K562 (cell line): ENCODE measurements around the gene VARS1. TPM values are rescaled to one million over a fixed set of nuclear protein-coding genes. Genes with fewer than 3 reads are reported as not detected.

Experiments used
- ATAC-seq: fragments of 200-7000 bp; cut with Tn5 transposase; 3 replicates; pipeline ENCODE4 v1.9.1; 2020; ENCODE audit warnings: moderate library complexity
- BruUV-seq: library from RNA; stranded (reverse); fragments of 400-500 nt; replicated peaks from 2 replicates; lab custom pipeline; 2021; lab: Mats Ljungman, UMichigan
- CTCF ChIA-PET: fragments of 300-600 bp; formaldehyde crosslinking; extraction: SDS; loops from one replicate; lab custom pipeline; 2021; ENCODE audit warnings: low intra/inter-chr PET ratio; lab: Yijun Ruan, JAX
- POLR2A ChIA-PET: fragments of 300-600, 350-650 bp; sonication (Branson Sonifier 250); formaldehyde crosslinking; extraction: SDS; loops from one replicate; lab custom pipeline; 2021; ENCODE audit warnings: antibody characterized with exemption, inconsistent platforms; lab: Yijun Ruan, JAX
- DNase-seq, 4 experiments: peaks; one replicate each; pipeline versions ENCODE4 v3.0.0 to v3.0.0-alpha.2; 2011 to 2018; ENCODE audit warnings: low spot score in 3 of 4, mixed read lengths in 3 of 4; ENCODE audit errors: extremely low read depth in 1 of 4
- FAIRE-seq: peaks from 2 replicates; lab custom pipeline; 2011; peaks lifted over from hg19 to GRCh38; lab: Jason Lieb, UNC
- H2AFZ ChIP-seq: 2 replicates; pipeline ENCODE4 v1.6.0; 2011; ENCODE audit warnings: low read depth, low read length, control low read depth, inconsistent platforms
- H3K27ac ChIP-seq: fragments of 200-600 bp; 3 replicates; pipeline ENCODE4 v1.8.0; 2011; ENCODE audit warnings: low read depth, mild to moderate bottlenecking, control low read depth, inconsistent platforms, low read length, moderate library complexity, mixed read lengths; ENCODE audit errors: extremely low read depth
- H3K27me3 ChIP-seq, 2 experiments: fragments of 300-600 bp in 1 of 2; 2 replicates in 1 of 2; 3 replicates in 1 of 2; pipeline versions ENCODE4 v1.6.0 to v1.8.0; 2011; ENCODE audit warnings: inconsistent platforms in 2 of 2, low read length in 2 of 2, mild to moderate bottlenecking in 1 of 2, mixed read lengths in 1 of 2, moderate library complexity in 1 of 2; ENCODE audit not compliant: control insufficient read depth in 2 of 2, insufficient read depth in 2 of 2
- H3K36me3 ChIP-seq: fragments of 300-600 bp; 3 replicates; pipeline ENCODE4 v1.8.0; 2011; ENCODE audit warnings: mild to moderate bottlenecking, low read length, inconsistent platforms; ENCODE audit not compliant: control insufficient read depth, insufficient read depth
- H3K4me1 ChIP-seq, 2 experiments: fragments of 200-600 bp in 1 of 2; replicated peaks in 1 of 2; 2 replicates in 1 of 2; 3 replicates in 1 of 2; pipeline versions ENCODE4 v1.5.1 to v1.8.0; 2011; ENCODE audit warnings: inconsistent platforms in 2 of 2, low read length in 2 of 2, mild to moderate bottlenecking in 1 of 2, mixed read lengths in 1 of 2, moderate library complexity in 1 of 2; ENCODE audit not compliant: control insufficient read depth in 2 of 2, insufficient read depth in 2 of 2
- H3K4me2 ChIP-seq: 2 replicates; pipeline ENCODE4 v1.6.1; 2011; ENCODE audit warnings: low read length, control low read depth, inconsistent platforms, mixed read lengths; ENCODE audit not compliant: insufficient read depth
- H3K4me3 ChIP-seq: fragments of 200-600 bp; sonication (generic), shearing (Covaris generic); 2 replicates; pipeline ENCODE4 v1.5.1; 2016; ENCODE audit warnings: control low read depth, inconsistent platforms
- H3K79me2 ChIP-seq: fragments of 200-600 bp; 3 replicates; pipeline ENCODE4 v1.8.0; 2011; ENCODE audit warnings: low read length, inconsistent platforms; ENCODE audit not compliant: control insufficient read depth, insufficient read depth
- H3K9ac ChIP-seq, 2 experiments: 2 replicates each; pipeline versions ENCODE4 v1.6.0 to v1.6.1; 2011; ENCODE audit warnings: low read depth in 2 of 2, low read length in 2 of 2, control low read depth in 1 of 2, inconsistent platforms in 1 of 2, mild to moderate bottlenecking in 1 of 2, mixed read lengths in 1 of 2; ENCODE audit not compliant: insufficient read depth in 1 of 2
- H3K9me1 ChIP-seq: one replicate; pipeline ENCODE4 v1.6.0; 2011; ENCODE audit warnings: inconsistent platforms, mild to moderate bottlenecking, low read length, moderate library complexity; ENCODE audit not compliant: control insufficient read depth, insufficient read depth
- H3K9me3 ChIP-seq: replicated peaks from 2 replicates; pipeline ENCODE4 v1.5.1; 2011; ENCODE audit warnings: low read depth, low read length, inconsistent platforms; ENCODE audit not compliant: control insufficient read depth, insufficient read depth
- H4K20me1 ChIP-seq: replicated peaks from 2 replicates; pipeline ENCODE4 v1.6.1; 2011; ENCODE audit warnings: low read length, inconsistent platforms, mixed read lengths; ENCODE audit not compliant: control insufficient read depth, insufficient read depth
- ARNT ChIP-seq, 2 experiments: fragments of 450-650 bp; IDR thresholded peaks; 2 replicates each; pipeline ENCODE4 v1.6.1; 2016; ENCODE audit warnings: mild to moderate bottlenecking in 1 of 2
- CBFB ChIP-seq: sonication (generic); formaldehyde crosslinking; IDR thresholded peaks from 2 replicates; pipeline ENCODE4 v1.4.0; 2020; ENCODE audit warnings: mild to moderate bottlenecking, missing genetic modification reagents
- CBX3 ChIP-seq, 2 experiments: IDR thresholded peaks; 1 replicate in 1 of 2; 2 replicates in 1 of 2; pipeline ENCODE4 v1.6.1; 2012; ENCODE audit warnings: inconsistent platforms in 2 of 2, low read length in 2 of 2, borderline replicate concordance in 1 of 2, control low read depth in 1 of 2
- DLX4 ChIP-seq: fragments of 250-450 bp; sonication (Bioruptor Pico); IDR thresholded peaks from 2 replicates; pipeline ENCODE4 v1.6.1; 2021; ENCODE audit warnings: mild to moderate bottlenecking
- DMBX1 ChIP-seq: fragments of 250-450 bp; sonication (Bioruptor Pico); IDR thresholded peaks from 2 replicates; pipeline ENCODE4 v1.8.0; 2022; ENCODE audit warnings: inconsistent platforms, mild to moderate bottlenecking, moderate library complexity, borderline replicate concordance
- FOXA1 ChIP-seq: fragments of 450-650 bp; IDR thresholded peaks from 2 replicates; pipeline ENCODE4 v1.6.1; 2016; ENCODE audit warnings: mild to moderate bottlenecking, borderline replicate concordance
- FUS ChIP-seq: fragments of 200-400 bp; formaldehyde crosslinking; optimal IDR thresholded peaks from 2 replicates; pipeline ENCODE3; 2017; ENCODE audit warnings: low read depth, low read length
- GTF2F1 ChIP-seq: IDR thresholded peaks from 2 replicates; pipeline ENCODE4 v1.6.1; 2011; ENCODE audit warnings: low read depth, low read length, improper control_type of control experiment
- MYNN ChIP-seq, 2 experiments: sonication (generic); formaldehyde crosslinking in 1 of 2; IDR thresholded peaks; 2 replicates each; pipeline versions ENCODE4 v1.5.0 to v1.6.1; 2016 to 2020; ENCODE audit warnings: antibody characterized with exemption in 1 of 2, missing genetic modification reagents in 1 of 2
- NR4A1 ChIP-seq, 2 experiments: fragments of 250-450 bp in 1 of 2; fragments of 450-650 bp in 1 of 2; sonication (Bioruptor Pico) in 1 of 2; IDR thresholded peaks; 2 replicates each; pipeline versions ENCODE4 v1.4.0 to v1.6.1; 2016 to 2020; ENCODE audit warnings: mild to moderate bottlenecking in 2 of 2, missing compliant biosample characterization in 1 of 2, missing genetic modification characterization in 1 of 2, moderate library complexity in 1 of 2
- NRF1 ChIP-seq, 2 experiments: fragments of 450-650 bp; IDR thresholded peaks in 1 of 2; conservative IDR thresholded peaks in 1 of 2; 2 replicates each; pipeline ENCODE4 v1.6.1; 2014; ENCODE audit warnings: mild to moderate bottlenecking in 2 of 2
- NUFIP1 ChIP-seq: fragments of 450-650 bp; IDR thresholded peaks from 2 replicates; pipeline ENCODE4 v1.6.1; 2018; ENCODE audit not compliant: partially characterized antibody
- PCBP1 ChIP-seq: fragments of 200-400 bp; formaldehyde crosslinking; IDR thresholded peaks from 2 replicates; pipeline ENCODE4 v1.6.1; 2018; ENCODE audit warnings: mild to moderate bottlenecking, low read depth, low read length; ENCODE audit not compliant: poor library complexity, severe bottlenecking
- PHB ChIP-seq: fragments of 250-450 bp; sonication (Bioruptor Pico); IDR thresholded peaks from 2 replicates; pipeline ENCODE4 v1.5.0; 2021
- RBM25 ChIP-seq: fragments of 200-400 bp; formaldehyde crosslinking; IDR thresholded peaks from 2 replicates; pipeline ENCODE4 v1.6.1; 2018; ENCODE audit warnings: low read length, low read depth, moderate library complexity; ENCODE audit not compliant: severe bottlenecking
- ZFPM2 ChIP-seq: fragments of 250-450 bp; sonication (Bioruptor Pico); IDR thresholded peaks from 2 replicates; pipeline ENCODE4 v1.5.1; 2022; ENCODE audit warnings: mild to moderate bottlenecking
- ZNF324 ChIP-seq: fragments of 250-450 bp; sonication (Bioruptor Pico); IDR thresholded peaks from 2 replicates; pipeline ENCODE4 v1.4.0; 2020; ENCODE audit warnings: mild to moderate bottlenecking
- ZNF384 ChIP-seq: IDR thresholded peaks from 2 replicates; pipeline ENCODE4 v1.6.1; 2012; ENCODE audit warnings: low read depth, low read length, improper control_type of control experiment
- ZNF436 ChIP-seq: fragments of 250-450, 450-650 bp; sonication (Bioruptor Pico); formaldehyde crosslinking; IDR thresholded peaks from 2 replicates; pipeline ENCODE4 v1.7.0; 2020; ENCODE audit warnings: mild to moderate bottlenecking
- WGBS: fragments of 100-300 bp; shearing (Covaris generic); methylation state at CpG from one replicate; pipeline ENCODE4 v1.1.6; 2016; ENCODE audit warnings: low coverage, mixed read lengths; ENCODE audit not compliant: insufficient coverage; ENCODE audit errors: missing lambda C conversion rate; 5-methylcytosine and 5-hydroxymethylcytosine counted together
- in situ Hi-C: fragments of 300-500 bp; cut with MboI; formaldehyde crosslinking; loops from 4 replicates; pipeline ENCODE4 v1.15.0; 2018; ENCODE audit warnings: inconsistent platforms, mixed read lengths
- intact Hi-C: fragments of 100-400 bp; cut with micrococcal nuclease; formaldehyde crosslinking; loops from 2 replicates; pipeline ENCODE4 v1.14.2; 2022
- polyA plus RNA-seq, 8 experiments: library from polyadenylated mRNA; depleted of rRNA in 4 of 8; stranded (reverse) in 5 of 8; unstranded in 3 of 8; fragments of >200 nt; fragmentation: Nextera tagmentation in 2 of 8; fragmentation: Illumina TruSeq in 1 of 8; extraction: Ambion mirVana in 2 of 8; extraction: Trizol in 1 of 8; gene quantifications; 2 replicates each; pipeline versions ENCODE4 v1.2.1 to v1.2.3, GENCODE V29; 2011 to 2014; ENCODE audit warnings: inconsistent platforms in 1 of 8, missing spikeins in 1 of 8
- total RNA-seq, 7 experiments: library from RNA; depleted of rRNA in 6 of 7; stranded (reverse); fragments of >200 nt in 6 of 7; fragmentation: Illumina TruSeq in 2 of 7; extraction: Trizol in 2 of 7; gene quantifications; 2 replicates each; pipeline versions ENCODE4 v1.2.1 to v1.2.3, GENCODE V29; 2011 to 2021; ENCODE audit warnings: low replicate concordance in 1 of 7

The VARS1 gene
- total and polyA plus RNA-seq, 9 of the 15 experiments (the other 6 are each of a cell fraction or from before 2014, with no cell fraction given), result 2.9 to 488 (median 130) TPM

- peak; percentile 99 for TF ChIP-seq ZNF384
- 0 out of 2 replicates have a peak, but pooled peaks have one; percentile 58 for TF ChIP-seq ZNF436 (CRISPR knock-in tag)
- TF ChIP-seq CBX3 (IDR thresholded peaks at IDR 0.05; ENCODE audit: borderline replicate concordance in 1 of 2, low read length in 2 of 2), result peak in 1 of 2 experiments; percentile 25; a peak in 1 of 3 replicates
- no peak for TF ChIP-seq FUS
- 0 out of 2 replicates have a peak, but pooled peaks have one; percentile 39 for TF ChIP-seq DMBX1
- peak; percentile 50; the same call in 1 of the 2 replicates for TF ChIP-seq ZNF324 (CRISPR knock-in tag)
- TF ChIP-seq PHB (CRISPR knock-in tag), result peak; percentile 60; the same call in 1 of the 2 replicates
- TF ChIP-seq PCBP1, result no peak
Measured at GRCh38 chr6:31829633-31830283, 34.2 kb upstream of the VARS1 start (continued).

- POLR2A ChIA-PET, result interaction anchor here (0.6 to 6.4 kb wide), 59 partner anchors 10 to 1444 kb away, joined by 3 to 93 read pairs (median 4); partner anchors contain the start of genes ABHD16A, BAG6, C6orf47 and CLIC1
- in situ Hi-C loops, result no loop called here
- CTCF ChIA-PET, result no interaction called here
- no peak for TF ChIP-seq FOXA1
- TF ChIP-seq NUFIP1, result no peak
- peak; percentile 98 for TF ChIP-seq NR4A1 (CRISPR knock-in tag; IDR thresholded peaks at IDR 0.05)
- TF ChIP-seq NR4A1 (tag; IDR thresholded peaks at IDR 0.05), result no peak
- peak; percentile 73; the same call in 1 of the 2 replicates for TF ChIP-seq CBFB
- peak; percentile 22; the same call in 1 of the 2 replicates for TF ChIP-seq MYNN (IDR thresholded peaks at IDR 0.05)
- TF ChIP-seq MYNN (CRISPR knock-in tag; IDR thresholded peaks at IDR 0.05), result no peak
- TF ChIP-seq RBM25, result peak; percentile 85
- TF ChIP-seq DLX4 (CRISPR knock-in tag), result no peak
- TF ChIP-seq GTF2F1, result peak; percentile 99
- TF ChIP-seq NRF1 (conservative IDR thresholded peaks at IDR 0.05 in 1 of 2, IDR thresholded peaks at IDR 0.05 in 1 of 2), result peak; percentile 88 to 90
- TF ChIP-seq ARNT (IDR thresholded peaks at IDR 0.05), result no peak
- TF ChIP-seq ZFPM2 (CRISPR knock-in tag), result peak; percentile 95; the same call in 1 of the 2 replicates
Measured at GRCh38 chr6:31827286-31828079, 31.9 kb upstream of the VARS1 start, which contains the start of gene HSPA1B. Gene HSPA1B, plus strand, starts transcription at chr6:31827738. Its CDS starts 213 bp downstream, at chr6:31827951.

More at GRCh38 chr6:31827286-31828079, 31.9 kb upstream of the VARS1 start, which contains the start of gene HSPA1B:
- H4K20me1 ChIP-seq, result peaks cover 5% of the 10 kb centered on the region; the same call in 1 of the 2 replicates
- peak; percentile 86 for ATAC-seq
- peak within 1 kb of the TSS; percentile 90 for H3K4me2 ChIP-seq
- H3K36me3 ChIP-seq, result peaks cover 18% of the 10 kb centered on the region; the same call in 2 of the 3 replicates
- peak within 1 kb of the TSS; percentile 56 for H3K4me3 ChIP-seq
- peaks cover 53% of the 10 kb centered on the region for H3K79me2 ChIP-seq
- H2AFZ ChIP-seq, result peak within 1 kb of the TSS; percentile 87
- H3K9ac ChIP-seq, result peak within 1 kb of the TSS; percentile 70 to 97
- intact Hi-C loops, result loop anchor here (1.0 to 10.0 kb wide), 5 partner anchors 32 to 347 kb away; partner anchors contain the start of genes AGPAT1, ATP6V1G2, DDAH2 and NFKBIL1
- H3K9me3 ChIP-seq, result no peaks in the 10 kb centered on the region
- peaks cover 41% of the 10 kb centered on the region in 2 experiments for H3K4me1 ChIP-seq
- DNase-seq, result peak; percentile 99 to 100 (median 100)
- no peaks in the 10 kb centered on the region for H3K9me1 ChIP-seq
- FAIRE-seq, result peak; percentile 98
- H3K27ac ChIP-seq, result peak within 1 kb of the TSS; percentile 78
- no TSS peak for BruUV-seq
- WGBS, result under 1% methylated on average over 51 of the region's 56 CpGs
- H3K27me3 ChIP-seq, result no peaks in the 10 kb centered on the region
